Lower lobe of right lung (tissue), 2 donors: Measurements from ENCODE around the gene ANXA6. TPM values are rescaled to one million over a fixed set of nuclear protein-coding genes. Genes with fewer than 3 reads are reported as not detected.

Experiments used
- ATAC-seq, 2 donors: fragments of 200-7000 bp; cut with Tn5 transposase; one replicate each; pipeline ENCODE4 v1.9.1; 2020 to 2022; ENCODE audit warnings: mild to moderate bottlenecking in 2 of 2, moderate library complexity in 2 of 2
- DNase-seq: peaks from one replicate; pipeline ENCODE4 v3.0.0-alpha.2; 2020
- H3K27ac ChIP-seq: fragments of 200-600 bp; one replicate; pipeline ENCODE4 v1.8.0; 2022
- H3K27me3 ChIP-seq: fragments of 200-600 bp; one replicate; pipeline ENCODE4 v1.8.0; 2022; ENCODE audit warnings: low read depth
- H3K36me3 ChIP-seq: fragments of 200-600 bp; one replicate; pipeline ENCODE4 v1.8.0; 2022; ENCODE audit warnings: mild to moderate bottlenecking
- H3K4me1 ChIP-seq: fragments of 200-600 bp; one replicate; pipeline ENCODE4 v1.8.0; 2022
- H3K4me3 ChIP-seq: fragments of 200-600 bp; one replicate; pipeline ENCODE4 v1.8.0; 2022; ENCODE audit warnings: mild to moderate bottlenecking
- H3K9me3 ChIP-seq: fragments of 200-600 bp; one replicate; pipeline ENCODE4 v1.8.0; 2022
- CTCF ChIP-seq: fragments of 200-600 bp; IDR thresholded peaks from one replicate; pipeline ENCODE4 v1.8.0; 2022; ENCODE audit warnings: antibody characterized with exemption, mild to moderate bottlenecking
- intact Hi-C: fragments of 100-400 bp; cut with DNase I; formaldehyde crosslinking; loops from one replicate; pipeline ENCODE4 v1.11.0; 2022
- total RNA-seq: library from RNA; stranded (reverse); fragmentation: NEBNext Ultra II Directional; extraction: Animal tissue kit (Norgen Biotek cat#: 25700); gene quantifications from one replicate; pipeline ENCODE4 v1.2.1, GENCODE V29; 2021
- donor health status: DM: no; HTN: yes; CAD: no; lungs with severe emphysema.

ANXA6 gene
- total RNA-seq, 1 donor from 2014 or later, result 120 TPM

GRCh38 chr5:151084363-151084762 is 73.2 kb downstream of the ANXA6 start:
- intact Hi-C loops, result no loop called here

DNA sequence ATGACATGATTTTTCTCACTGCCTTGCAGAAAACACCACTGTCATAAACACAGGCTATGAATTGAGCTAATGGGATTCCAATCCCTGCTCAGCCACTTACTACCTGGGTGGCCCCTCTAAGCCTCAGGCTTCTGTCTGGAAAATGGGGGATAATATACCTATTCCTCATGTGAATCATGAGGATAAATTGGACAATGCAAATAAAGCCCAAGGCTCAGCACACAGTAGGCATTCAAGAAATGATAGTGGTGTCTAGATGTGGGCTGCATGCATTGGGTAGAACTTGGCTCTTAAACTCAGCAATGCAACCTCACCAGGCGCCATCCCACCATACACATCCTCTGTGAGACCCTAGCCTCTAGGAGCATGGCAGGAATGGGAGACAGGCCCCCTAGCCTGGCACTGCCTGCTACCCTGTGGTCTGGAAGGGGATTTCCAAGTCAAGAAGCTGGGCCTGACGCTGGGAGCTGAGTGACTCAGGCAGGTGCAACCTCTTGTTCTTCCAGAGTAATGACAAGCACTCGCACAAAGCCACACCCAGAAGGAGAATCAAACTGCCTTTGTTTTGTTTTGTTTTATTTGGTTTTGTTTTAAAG is 74.4 kb downstream of the ANXA6 start:
- ATAC-seq (peak; percentile 4 to 49), DNase-seq (peak; percentile 66)
- peak overlapping the region; percentile 98 for H3K27ac ChIP-seq
- no peak overlapping the region for H3K4me3 ChIP-seq
- peaks cover 11% of the 10 kb centered on the region for H3K36me3 ChIP-seq
- intact Hi-C loops, result no loop called here
- no peak for TF ChIP-seq CTCF
- H3K9me3 ChIP-seq, result no peaks in the 10 kb centered on the region
- H3K27me3 ChIP-seq, result no peaks in the 10 kb centered on the region
- peaks cover 80% of the 10 kb centered on the region for H3K4me1 ChIP-seq

More at GRCh38 chr5:151084363-151084762, 73.2 kb downstream of the ANXA6 start:
- H3K4me1 ChIP-seq, result peaks cover 75% of the 10 kb centered on the region
- no peak for DNase-seq
- TF ChIP-seq CTCF, result no peak
- H3K36me3 ChIP-seq, result peaks cover 1% of the 10 kb centered on the region
- no peak overlapping the region for H3K4me3 ChIP-seq
- no peak for ATAC-seq
- peak overlapping the region; percentile 98 for H3K27ac ChIP-seq
- no peaks in the 10 kb centered on the region for H3K27me3 ChIP-seq
- no peaks in the 10 kb centered on the region for H3K9me3 ChIP-seq

DNA sequence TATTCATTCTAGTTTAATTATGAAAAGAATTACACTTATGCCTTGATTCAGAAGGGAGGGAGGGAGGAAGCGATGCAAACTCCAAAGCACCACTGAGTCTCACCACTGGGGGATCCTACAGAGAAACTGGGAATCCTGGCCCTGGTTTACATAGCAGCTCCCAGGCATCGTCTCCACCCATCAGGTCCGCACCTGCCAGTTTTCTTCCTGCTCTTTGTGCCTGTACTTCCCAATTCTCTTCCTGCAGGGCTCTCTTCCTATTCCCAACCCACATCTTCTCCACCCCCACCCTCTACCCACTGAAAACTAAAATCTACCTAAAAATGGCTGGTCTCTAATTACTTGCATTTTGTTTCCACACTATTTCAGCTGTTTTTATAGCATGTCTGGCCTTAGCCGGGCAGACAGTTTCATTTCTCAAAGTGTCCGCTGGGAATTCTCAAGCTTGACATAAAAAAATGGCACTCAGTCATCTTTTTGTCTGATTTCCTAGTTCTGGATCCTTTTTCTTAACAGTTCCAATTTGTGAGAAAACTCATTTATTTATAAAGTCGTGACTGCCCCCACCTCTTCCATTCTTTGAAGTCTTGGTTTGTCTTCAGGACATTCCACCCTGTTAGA is 75.2 kb downstream of the ANXA6 start:
- ATAC-seq, result no peak
- intact Hi-C loops, result no loop called here
- Histone ChIP-seq H3K4me1 (peaks cover 86% of the 10 kb centered on the region), H3K36me3 (peaks cover 14% of the 10 kb centered on the region), H3K27ac (peak overlapping the region; percentile 98), H3K9me3 (no peaks in the 10 kb centered on the region), H3K27me3 (no peaks in the 10 kb centered on the region), H3K4me3 (peak overlapping the region; percentile 98)
- no peak for TF ChIP-seq CTCF
- no peak for DNase-seq

- peaks cover 14% of the 10 kb centered on the region for H3K36me3 ChIP-seq
- ATAC-seq (no peak), DNase-seq (no peak)
- peak overlapping the region; percentile 98 for H3K4me3 ChIP-seq
- H3K9me3 ChIP-seq, result no peaks in the 10 kb centered on the region
- no peaks in the 10 kb centered on the region for H3K27me3 ChIP-seq
- peaks cover 86% of the 10 kb centered on the region for H3K4me1 ChIP-seq
- TF ChIP-seq CTCF, result no peak
- H3K27ac ChIP-seq, result peak overlapping the region; percentile 98
- intact Hi-C loops, result no loop called here
These were observed 75.9 kb downstream of the ANXA6 start for GRCh38 chr5:151081431-151082281.

DNA sequence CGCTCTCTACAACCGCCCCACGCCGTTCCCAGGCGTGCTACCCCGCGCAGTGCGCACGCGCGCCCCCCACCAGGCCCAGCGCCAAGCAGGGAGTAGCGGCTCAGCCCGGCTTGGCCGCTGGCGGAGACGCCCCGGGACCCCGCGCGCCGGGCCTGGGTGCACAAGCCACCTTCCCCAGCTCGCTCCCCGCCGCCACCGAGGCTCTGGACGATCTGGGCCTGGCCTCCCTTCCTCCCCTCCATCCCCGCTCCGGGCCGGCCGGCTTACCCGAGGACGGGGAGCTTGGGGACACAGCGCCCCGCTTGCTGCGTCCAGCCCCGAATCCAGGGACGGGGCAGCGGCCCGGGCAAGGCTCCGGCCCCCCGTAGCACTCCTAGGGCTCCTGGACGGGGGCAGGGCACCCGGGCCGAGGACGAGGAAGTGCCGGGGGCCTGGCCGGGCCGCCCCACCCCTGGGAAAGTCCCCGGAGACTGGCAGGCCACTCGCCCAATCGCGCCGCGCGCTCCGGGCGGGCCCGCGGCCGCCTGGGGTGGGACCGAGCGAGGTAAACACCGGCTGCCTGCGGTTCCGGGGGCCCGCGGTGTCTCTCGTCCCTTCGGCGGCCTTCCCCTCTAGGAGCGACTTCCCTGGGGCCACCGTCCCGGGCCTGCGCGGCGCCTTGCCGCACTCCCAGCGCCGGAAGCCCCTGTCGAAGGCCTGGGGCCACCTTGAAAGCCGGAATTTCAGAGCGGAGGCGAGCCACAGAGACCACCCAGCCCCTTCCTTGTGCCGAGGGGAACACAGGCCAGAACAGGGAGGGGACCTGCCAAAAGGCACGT is 76.8 kb downstream of the ANXA6 start, which contains the start of gene TNIP1:
TSS of gene TNIP1 (minus strand) at position 422 of the 818 bp plus-strand sequence. CDS start 15,939 bp downstream, outside the sequence.
- H3K9me3 ChIP-seq, result no peaks in the 10 kb centered on the region
- no peak for TF ChIP-seq CTCF
- ATAC-seq, result peak; percentile 96 to 97
- H3K4me1 ChIP-seq, result peaks cover 86% of the 10 kb centered on the region
- H3K4me3 ChIP-seq, result peak within 1 kb of the TSS; percentile 98
- H3K36me3 ChIP-seq, result peaks cover 14% of the 10 kb centered on the region
- peak within 1 kb of the TSS; percentile 98 for H3K27ac ChIP-seq
- intact Hi-C loops, result no loop called here
- DNase-seq, result peak; percentile 95
- no peaks in the 10 kb centered on the region for H3K27me3 ChIP-seq
